ENCODE measurements around the gene PNPLA7. TPM values are rescaled to one million over a fixed set of nuclear protein-coding genes. Genes with fewer than 3 reads are reported as not detected.
"Not testable (repeated sequence)": the region's sequence is repeated elsewhere in the genome, so short reads cannot be mapped to it uniquely, and the experiment has no call there.

The PNPLA7 gene
- total RNA-seq, 1 donor from 2014 or later = 1.6 TPM

DNA sequence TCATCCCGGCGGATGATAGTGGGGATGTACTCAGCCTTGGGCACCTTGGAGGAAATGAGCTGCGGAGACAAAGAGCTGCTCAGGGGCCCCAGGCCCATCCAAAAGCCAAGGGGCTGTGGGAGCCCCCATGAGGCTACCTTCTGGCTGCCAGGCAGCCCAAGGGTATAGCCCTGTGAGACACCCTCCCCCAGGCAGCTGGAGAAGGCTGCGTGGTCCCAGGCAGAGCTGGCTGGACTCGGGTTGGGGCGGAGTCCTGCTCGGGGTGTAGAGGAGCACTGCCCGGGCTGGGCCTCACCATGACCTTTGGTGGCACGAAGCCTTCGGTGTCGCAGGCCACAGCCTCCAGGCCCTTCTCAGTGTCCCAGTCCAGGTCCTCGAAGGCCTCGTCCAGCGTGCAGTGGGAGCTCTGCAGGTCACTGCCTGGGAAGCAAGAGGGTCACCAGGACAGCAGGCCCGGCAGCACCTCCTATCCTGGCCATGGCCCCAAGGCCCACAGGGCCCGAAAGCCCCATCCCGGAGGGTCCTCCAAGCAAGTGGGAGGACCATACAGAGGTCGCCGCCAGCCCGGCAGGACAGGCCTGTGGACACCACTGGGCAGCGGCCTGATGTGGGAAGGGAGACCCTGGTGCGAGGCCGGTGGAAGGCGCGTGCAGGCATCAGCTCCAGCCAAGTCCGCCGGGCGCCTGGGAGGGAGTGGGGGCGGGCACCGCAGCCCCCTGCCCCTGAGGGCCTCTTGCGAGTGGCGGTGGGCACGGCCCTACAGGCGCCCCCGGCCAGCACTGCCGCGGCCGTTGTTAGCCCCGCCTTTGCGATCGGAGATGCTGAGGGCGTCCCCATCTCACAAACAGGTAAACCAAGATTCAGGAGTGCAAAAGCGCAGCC is 97.2 kb downstream of the PNPLA7 start:
- Mint-ChIP-seq H3K4me1 (ENCODE audit: low read depth) (peaks cover 16% of the 10 kb centered on the region), H3K27ac (no peak overlapping the region), H3K36me3 (ENCODE audit: low read depth) (peaks cover 41% of the 10 kb centered on the region), H3K9me3 (no peaks in the 10 kb centered on the region), H3K4me3 (ENCODE audit: low read depth) (no peak overlapping the region), H3K27me3 (ENCODE audit: low read depth) (no peaks in the 10 kb centered on the region)
- intact Hi-C loops (cut with micrococcal nuclease) = loop anchor here (10.0 kb wide), 1 partner anchor 478 kb away; the partner anchor contains the start of gene PTGDS
- DNase-seq (ENCODE audit: low spot score) = no peak

DNA sequence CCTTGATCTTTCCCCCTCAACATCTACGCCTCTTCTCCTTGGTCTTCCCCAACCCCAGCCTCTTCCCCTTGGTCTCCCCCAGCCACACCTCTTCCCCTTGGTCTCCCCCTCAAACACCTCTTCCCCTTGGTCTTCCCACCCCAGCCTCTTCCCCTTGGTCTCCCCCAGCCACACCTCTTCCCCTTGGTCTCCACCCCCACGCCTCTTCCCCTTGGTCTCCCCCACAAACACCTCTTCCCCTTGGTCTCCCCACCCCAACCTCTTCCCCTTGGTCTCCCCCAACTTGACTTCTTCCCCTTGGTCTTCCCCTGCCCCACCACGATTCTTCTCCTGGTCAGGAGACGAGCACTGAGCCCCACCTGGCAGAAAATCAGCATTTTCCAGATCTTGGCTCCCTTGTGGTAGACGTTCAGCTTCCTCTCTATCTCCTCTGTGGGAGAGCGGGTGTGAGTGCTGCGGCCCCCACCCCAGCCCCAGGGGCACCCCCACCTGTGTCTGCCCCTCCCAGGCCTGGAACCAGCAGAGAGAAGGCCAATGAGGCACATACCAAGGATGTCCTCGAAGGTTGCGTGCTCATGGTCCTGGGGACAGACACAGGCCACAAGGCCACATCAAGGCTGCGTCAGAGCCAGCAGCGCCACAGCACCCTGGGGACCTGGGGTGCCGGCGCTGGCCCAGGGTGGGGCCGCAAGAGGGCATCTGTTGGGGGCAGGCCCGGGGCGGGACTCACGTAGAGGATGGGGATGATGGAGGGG is 98.0 kb downstream of the PNPLA7 start:
- Mint-ChIP-seq H3K4me1 (ENCODE audit: low read depth) (peaks cover 17% of the 10 kb centered on the region), H3K9me3 (no peaks in the 10 kb centered on the region), H3K4me3 (ENCODE audit: low read depth) (peak overlapping the region; percentile 6), H3K27me3 (ENCODE audit: low read depth) (no peaks in the 10 kb centered on the region), H3K36me3 (ENCODE audit: low read depth) (peaks cover 43% of the 10 kb centered on the region), H3K27ac (no peak overlapping the region)
- DNase-seq (ENCODE audit: low spot score) = no peak
- intact Hi-C loops (cut with micrococcal nuclease) = loop anchor here (10.0 kb wide), 1 partner anchor 477 kb away; the partner anchor contains the start of gene PTGDS

DNA sequence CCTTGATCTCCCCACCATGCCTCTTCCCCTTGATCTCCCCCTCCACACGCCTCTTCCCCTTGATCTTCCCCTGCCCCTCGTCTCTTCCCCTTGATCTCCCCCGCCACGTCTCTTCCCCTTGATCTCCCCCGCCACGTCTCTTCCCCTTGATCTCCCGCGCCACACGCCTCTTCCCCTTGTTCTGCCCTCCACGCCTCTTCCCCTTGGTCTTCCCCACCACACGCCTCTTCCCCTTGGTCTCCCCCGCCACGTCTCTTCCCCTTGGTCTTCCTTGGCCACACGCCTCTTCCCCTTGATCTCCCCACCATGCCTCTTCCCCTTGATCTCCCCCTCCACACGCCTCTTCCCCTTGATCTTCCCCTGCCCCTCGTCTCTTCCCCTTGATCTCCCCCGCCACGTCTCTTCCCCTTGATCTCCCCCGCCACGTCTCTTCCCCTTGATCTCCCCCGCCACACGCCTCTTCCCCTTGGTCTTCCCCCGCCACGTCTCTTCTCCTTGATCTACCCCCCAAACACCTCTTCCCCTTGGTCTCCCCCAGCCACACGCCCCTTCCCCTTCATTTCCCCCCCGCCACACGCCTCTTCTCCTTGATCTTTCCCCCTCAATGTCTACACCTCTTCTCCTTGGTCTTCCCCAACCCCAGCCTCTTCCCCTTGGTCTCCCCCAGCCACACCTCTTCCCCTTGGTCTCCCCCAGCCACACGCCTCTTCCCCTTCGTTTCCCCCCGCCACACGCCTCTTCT is 98.8 kb downstream of the PNPLA7 start:
- H3K4me1 Mint-ChIP-seq (ENCODE audit: low read depth) = peaks cover 15% of the 10 kb centered on the region

DNA sequence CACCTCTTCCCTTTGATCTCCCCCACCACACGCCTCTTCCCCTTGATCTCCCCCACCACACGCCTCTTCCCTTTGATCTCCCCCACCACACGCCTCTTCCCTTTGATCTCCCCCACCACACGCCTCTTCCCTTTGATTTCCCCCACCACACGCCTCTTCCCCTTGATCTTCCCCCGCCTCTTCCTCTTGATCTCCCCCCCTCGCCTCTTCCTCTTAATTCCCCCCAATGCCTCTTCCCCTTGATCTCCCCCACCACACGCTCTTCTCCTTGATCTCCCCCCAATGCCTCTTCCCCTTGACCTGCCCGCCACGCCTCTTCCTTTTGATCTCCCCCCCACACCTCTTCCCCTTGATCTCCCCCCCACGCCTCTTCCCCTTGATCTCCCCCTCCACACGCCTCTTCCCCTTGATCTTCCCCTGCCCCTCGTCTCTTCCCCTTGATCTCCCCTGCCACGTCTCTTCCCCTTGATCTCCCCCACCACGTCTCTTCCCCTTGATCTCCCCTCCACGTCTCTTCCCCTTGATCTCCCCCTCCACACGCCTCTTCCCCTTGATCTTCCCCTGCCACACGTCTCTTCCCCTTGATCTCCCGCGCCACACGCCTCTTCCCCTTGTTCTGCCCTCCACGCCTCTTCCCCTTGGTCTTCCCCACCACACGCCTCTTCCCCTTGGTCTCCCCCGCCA is 99.5 kb downstream of the PNPLA7 start:
- not testable (repeated sequence) for DNase-seq (ENCODE audit: low spot score); H3K9me3 Mint-ChIP-seq; H3K27ac Mint-ChIP-seq; H3K4me3 Mint-ChIP-seq (ENCODE audit: low read depth); H3K27me3 Mint-ChIP-seq (ENCODE audit: low read depth)
- intact Hi-C loops (cut with micrococcal nuclease) = loop anchor here (10.0 kb wide), 1 partner anchor 476 kb away; the partner anchor contains the start of gene PTGDS
- Mint-ChIP-seq H3K36me3 (ENCODE audit: low read depth) (peaks cover 33% of the 10 kb centered on the region), H3K4me1 (ENCODE audit: low read depth) (peaks cover 15% of the 10 kb centered on the region)

More for the DNA sequence above, 98.8 kb downstream of the PNPLA7 start:
- intact Hi-C loops (cut with micrococcal nuclease) = loop anchor here (10.0 kb wide), 1 partner anchor 477 kb away; the partner anchor contains the start of gene PTGDS
- not testable (repeated sequence) for H3K9me3 Mint-ChIP-seq; H3K27ac Mint-ChIP-seq; H3K27me3 Mint-ChIP-seq (ENCODE audit: low read depth); DNase-seq (ENCODE audit: low spot score); H3K4me3 Mint-ChIP-seq (ENCODE audit: low read depth)
- peaks cover 40% of the 10 kb centered on the region for H3K36me3 Mint-ChIP-seq (ENCODE audit: low read depth)

DNA sequence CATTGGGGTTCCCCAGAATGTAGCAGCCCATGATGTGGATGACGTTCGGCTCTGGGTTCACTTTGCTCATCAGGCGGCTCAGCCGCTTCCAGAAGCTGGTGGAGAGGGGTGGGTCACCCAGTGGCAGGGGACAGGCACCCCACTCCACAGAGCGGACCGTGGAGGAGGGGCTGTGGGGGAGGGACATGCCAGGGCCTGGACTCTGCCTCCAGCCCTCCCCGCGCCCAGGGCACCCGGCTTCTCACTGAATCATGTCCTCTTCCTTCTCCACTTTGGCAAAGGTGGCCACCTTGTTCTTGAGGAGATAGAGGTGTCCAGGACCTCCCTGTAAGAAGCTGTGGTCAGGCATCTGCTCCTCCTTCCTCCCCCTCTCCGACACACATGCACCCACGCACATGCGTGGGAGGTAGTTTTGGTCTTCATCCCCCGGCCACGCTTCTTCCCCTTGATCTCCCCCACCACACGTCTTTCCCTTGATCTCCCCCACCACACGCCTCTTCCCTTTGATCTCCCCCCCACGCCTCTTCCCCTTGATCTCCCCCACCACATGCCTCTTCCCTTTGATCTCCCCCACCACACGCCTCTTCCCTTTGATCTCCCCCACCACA is 100.2 kb downstream of the PNPLA7 start:
- Mint-ChIP-seq H3K27ac (no peak overlapping the region), H3K9me3 (no peaks in the 10 kb centered on the region), H3K27me3 (ENCODE audit: low read depth) (no peaks in the 10 kb centered on the region), H3K4me1 (ENCODE audit: low read depth) (peaks cover 21% of the 10 kb centered on the region), H3K36me3 (ENCODE audit: low read depth) (peaks cover 31% of the 10 kb centered on the region), H3K4me3 (ENCODE audit: low read depth) (no peak overlapping the region)
- intact Hi-C loops (cut with micrococcal nuclease) = loop anchor here (10.0 kb wide), 1 partner anchor 475 kb away; the partner anchor contains the start of gene PTGDS
- no peak for DNase-seq (ENCODE audit: low spot score)

DNA sequence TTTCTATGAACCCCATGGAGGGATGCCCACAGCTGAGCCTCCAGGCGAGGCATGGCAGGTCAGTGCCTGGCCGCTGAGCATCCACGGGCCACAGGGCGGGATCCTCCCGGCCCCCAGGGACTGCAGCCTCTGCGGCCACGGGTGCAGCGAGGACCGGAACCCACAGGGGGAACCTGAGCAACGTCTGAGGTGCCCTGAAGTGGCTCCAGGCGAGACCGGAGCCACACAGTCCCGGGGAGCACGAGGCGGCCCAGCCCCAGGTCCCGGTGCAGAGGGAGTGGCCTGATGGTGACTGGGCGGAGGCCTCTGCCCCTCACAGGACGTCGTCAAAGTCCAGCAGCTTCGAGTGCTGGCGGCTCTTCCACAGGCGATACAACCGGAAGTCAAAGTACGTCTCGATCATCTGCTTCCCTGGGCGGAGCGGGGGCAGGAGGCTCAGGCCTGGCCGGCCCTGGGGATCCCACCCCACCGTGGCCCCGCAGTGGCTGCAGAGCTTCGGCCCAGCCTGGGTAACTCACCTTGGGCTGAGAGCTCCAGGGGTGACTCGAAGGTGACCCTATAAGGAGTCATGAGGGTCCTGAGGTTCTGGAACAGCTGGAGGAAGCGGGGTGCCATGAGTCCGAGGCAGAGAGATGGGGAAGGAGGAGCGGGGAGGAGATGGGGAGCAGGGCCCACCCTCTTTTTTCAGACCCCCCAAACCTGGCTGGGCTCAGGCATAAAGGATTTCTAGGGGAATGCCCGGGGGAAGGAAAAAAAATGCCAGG is 100.9 kb downstream of the PNPLA7 start:
- Mint-ChIP-seq H3K36me3 (ENCODE audit: low read depth) (peaks cover 28% of the 10 kb centered on the region), H3K4me1 (ENCODE audit: low read depth) (peaks cover 21% of the 10 kb centered on the region), H3K4me3 (ENCODE audit: low read depth) (no peak overlapping the region), H3K27ac (no peak overlapping the region), H3K9me3 (no peaks in the 10 kb centered on the region), H3K27me3 (ENCODE audit: low read depth) (peaks cover under 1% of the 10 kb centered on the region)
- DNase-seq (ENCODE audit: low spot score) = no peak
- intact Hi-C loops (cut with micrococcal nuclease) = no loop called here

DNA sequence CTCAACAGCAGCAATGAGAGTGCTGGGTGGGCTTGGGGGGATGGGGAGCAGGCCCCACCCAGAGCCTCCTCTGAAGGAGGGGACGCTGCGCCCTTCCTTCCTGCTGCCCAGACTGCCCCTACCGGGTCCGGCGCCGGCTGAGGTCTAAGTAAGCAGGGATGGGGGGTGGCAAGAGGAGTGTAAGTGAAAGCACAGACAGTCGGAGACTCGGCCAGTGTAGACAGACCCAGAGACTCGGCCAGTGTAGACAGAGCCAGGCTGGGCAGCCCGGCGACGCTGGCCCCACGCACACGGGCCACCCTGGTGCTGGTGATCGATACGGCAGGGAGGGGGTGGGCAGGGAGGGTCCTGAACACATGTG is 101.6 kb downstream of the PNPLA7 start:
- Mint-ChIP-seq H3K27me3 (ENCODE audit: low read depth) (peaks cover 3% of the 10 kb centered on the region), H3K36me3 (ENCODE audit: low read depth) (peaks cover 24% of the 10 kb centered on the region), H3K27ac (no peak overlapping the region), H3K4me1 (ENCODE audit: low read depth) (peaks cover 19% of the 10 kb centered on the region), H3K9me3 (no peaks in the 10 kb centered on the region), H3K4me3 (ENCODE audit: low read depth) (no peak overlapping the region)
- intact Hi-C loops (cut with micrococcal nuclease) = no loop called here
- no peak for DNase-seq (ENCODE audit: low spot score)

DNA sequence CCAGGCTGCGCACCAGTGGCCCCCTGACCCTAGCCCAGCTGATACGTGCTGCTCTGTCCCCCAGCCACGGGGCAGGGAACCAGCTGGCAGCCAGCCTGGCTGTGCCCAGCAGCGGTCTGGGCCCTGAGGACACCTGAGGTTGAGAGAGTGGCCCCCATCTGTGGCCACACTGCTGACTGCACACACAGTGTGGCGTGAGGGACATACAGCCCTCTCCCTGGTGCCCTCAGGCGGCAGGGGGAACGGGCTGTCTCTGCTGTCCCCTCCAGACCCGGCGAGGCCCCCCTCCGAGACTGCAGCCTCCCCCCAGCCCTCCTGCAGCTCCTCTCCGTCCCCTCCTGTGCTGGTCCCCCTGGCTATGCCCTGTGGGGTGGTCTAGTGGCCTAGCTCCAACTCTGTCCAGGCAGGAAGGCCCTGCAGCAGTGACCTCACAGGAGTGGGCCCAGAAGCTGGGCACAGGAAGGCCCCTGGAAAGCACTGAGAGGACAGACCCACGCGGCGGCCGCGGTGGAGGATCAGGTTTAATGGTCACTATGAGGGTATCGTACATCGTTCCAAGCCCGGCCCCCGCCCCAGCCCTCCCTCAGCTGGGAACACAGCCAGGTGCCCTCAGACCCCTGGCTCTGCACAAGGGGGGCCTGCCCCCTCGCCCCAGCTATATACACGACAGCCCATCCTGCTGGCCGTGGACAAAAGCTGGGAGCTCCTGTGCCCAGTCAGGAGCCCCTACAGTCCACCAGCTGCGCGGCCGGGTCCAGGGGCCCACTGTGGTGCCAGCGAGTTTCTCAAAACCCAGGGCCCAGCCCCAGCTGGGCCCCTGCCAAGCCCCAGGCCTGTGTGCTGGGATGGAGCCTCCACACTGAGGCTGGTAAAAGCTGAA is 102.2 kb downstream of the PNPLA7 start:
- peaks cover 22% of the 10 kb centered on the region for H3K36me3 Mint-ChIP-seq (ENCODE audit: low read depth)
- intact Hi-C loops (cut with micrococcal nuclease) = no loop called here
- peaks cover 6% of the 10 kb centered on the region for H3K27me3 Mint-ChIP-seq (ENCODE audit: low read depth)
- no peak overlapping the region for H3K4me3 Mint-ChIP-seq (ENCODE audit: low read depth)
- H3K4me1 Mint-ChIP-seq (ENCODE audit: low read depth) = peaks cover 16% of the 10 kb centered on the region
- no peaks in the 10 kb centered on the region for H3K9me3 Mint-ChIP-seq
- H3K27ac Mint-ChIP-seq = no peak overlapping the region
- no peak for DNase-seq (ENCODE audit: low spot score)

DNA sequence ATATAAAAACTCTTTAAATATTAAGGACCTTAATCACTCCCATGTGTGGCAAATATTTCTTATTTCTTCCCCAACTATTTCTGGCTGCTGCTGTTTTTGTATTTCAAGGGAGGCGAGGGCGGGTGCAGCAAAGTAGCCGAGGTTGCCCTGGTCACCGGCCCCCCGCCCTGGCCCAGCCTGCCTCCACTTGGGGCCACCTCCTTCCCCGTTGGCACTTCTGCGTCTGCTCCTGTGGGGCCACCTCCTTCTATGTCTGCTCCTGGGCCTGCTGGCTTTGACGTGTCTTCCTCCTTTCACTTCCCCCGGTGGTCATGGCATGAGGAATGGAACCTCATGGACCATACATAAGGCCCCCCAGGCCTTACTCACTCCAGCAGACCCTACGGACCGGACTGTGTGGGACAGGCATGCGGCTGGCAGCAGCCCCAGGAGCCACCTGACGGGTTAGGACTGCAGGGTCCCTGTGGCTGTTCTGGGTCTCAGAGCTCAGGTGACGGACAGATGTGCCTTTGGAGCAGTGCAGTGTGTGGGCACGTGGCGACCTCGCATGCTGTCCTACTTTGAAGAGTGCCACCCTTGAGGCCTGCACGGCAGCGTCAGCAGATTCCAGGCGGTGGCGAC is 103.2 kb downstream of the PNPLA7 start:
- Mint-ChIP-seq H3K9me3 (no peaks in the 10 kb centered on the region), H3K27ac (no peak overlapping the region), H3K4me1 (ENCODE audit: low read depth) (peaks cover 15% of the 10 kb centered on the region), H3K27me3 (ENCODE audit: low read depth) (peaks cover 9% of the 10 kb centered on the region), H3K4me3 (ENCODE audit: low read depth) (no peak overlapping the region), H3K36me3 (ENCODE audit: low read depth) (peaks cover 22% of the 10 kb centered on the region)
- intact Hi-C loops (cut with micrococcal nuclease) = no loop called here
- DNase-seq (ENCODE audit: low spot score) = no peak

DNA sequence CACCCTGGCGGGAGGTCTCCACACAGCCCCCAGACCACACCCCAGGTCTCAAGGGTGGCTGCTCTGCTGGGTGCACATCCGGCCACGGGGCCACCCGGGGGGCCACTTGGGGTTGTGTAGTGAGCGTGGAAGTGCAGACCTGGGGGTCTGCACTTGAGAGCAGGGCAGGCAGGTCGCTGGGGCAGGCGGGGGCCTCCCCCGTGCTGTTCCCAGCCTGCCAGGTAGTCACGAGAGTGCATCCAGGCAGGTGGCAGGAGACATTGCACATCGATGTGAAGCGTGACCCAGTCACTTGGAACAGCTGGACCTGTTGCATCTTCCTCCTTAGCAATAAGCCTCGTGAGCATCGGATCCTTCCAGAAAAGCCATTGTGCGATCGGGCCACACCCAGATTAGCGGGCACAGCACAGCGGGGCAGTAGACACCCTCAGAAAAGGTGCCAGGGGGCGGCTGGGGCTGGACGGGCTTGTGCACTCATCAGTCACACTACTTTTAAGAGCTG is 104.2 kb downstream of the PNPLA7 start:
- Mint-ChIP-seq H3K4me3 (ENCODE audit: low read depth) (no peak overlapping the region), H3K27me3 (ENCODE audit: low read depth) (peaks cover 11% of the 10 kb centered on the region), H3K9me3 (no peaks in the 10 kb centered on the region), H3K36me3 (ENCODE audit: low read depth) (peaks cover 22% of the 10 kb centered on the region), H3K4me1 (ENCODE audit: low read depth) (peaks cover 16% of the 10 kb centered on the region), H3K27ac (no peak overlapping the region)
- DNase-seq (ENCODE audit: low spot score) = no peak
- intact Hi-C loops (cut with micrococcal nuclease) = loop anchor here (2.0 kb wide), 1 partner anchor 23 kb away; the partner anchor contains the start of genes EXD3 and NOXA1
